HG02588 (cell line): ENCODE measurements around the gene BLM.
A peak's percentile ranks its signal among the peaks of the same experiment; 100 is the strongest.
"Not testable (repeated sequence)": the region's sequence is repeated elsewhere in the genome, so short reads cannot be mapped to it uniquely, and the experiment has no call there.

ENCODE experiments used
- ATAC-seq: cut with Tn5 transposase; IDR thresholded peaks from one replicate; pipeline ENCODE4 v1.9.1; 2021; ENCODE audit warnings: mild to moderate bottlenecking, moderate library complexity; ENCODE audit not compliant: unreplicated experiment

Gene BLM

GRCh38 chr15:90716976-90717821, at the start of gene BLM:
TSS of gene BLM (plus strand) at chr15:90717346. CDS start at chr15:90747393, 30,047 bp downstream.
- ATAC-seq: peak; percentile 97

GRCh38 chr15:90667755-90668345, 49.3 kb upstream of the BLM start:
- not testable (repeated sequence) for ATAC-seq

GRCh38 chr15:90670631-90671030, 46.5 kb upstream of the BLM start:
- ATAC-seq: not testable (repeated sequence)

- no peak for ATAC-seq
These were observed 45.9 kb upstream of the BLM start for GRCh38 chr15:90671216-90671615.

DNA sequence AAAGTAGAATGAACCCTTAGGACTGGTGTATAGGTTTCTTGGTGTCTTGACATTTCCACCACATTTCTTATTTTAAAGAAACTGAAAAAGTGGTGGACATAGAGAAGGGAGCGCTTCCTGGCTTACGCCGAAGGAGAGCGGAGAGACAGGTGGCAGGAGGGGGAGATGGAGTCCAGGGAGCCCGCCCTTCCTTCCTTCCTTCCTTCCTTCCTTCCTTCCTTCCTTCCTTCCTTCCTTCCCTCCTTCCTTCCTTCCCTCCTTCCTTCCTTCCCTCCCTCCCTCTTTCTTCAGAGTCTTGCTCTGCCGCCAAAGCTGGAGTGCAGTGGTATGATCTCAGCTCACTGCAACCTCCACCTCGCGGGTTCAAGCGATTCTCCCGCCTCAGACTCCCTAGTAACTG, 43.8 kb upstream of the BLM start:
- not testable (repeated sequence) for ATAC-seq

GRCh38 chr15:90674476-90674875, 42.7 kb upstream of the BLM start:
- no peak for ATAC-seq

DNA sequence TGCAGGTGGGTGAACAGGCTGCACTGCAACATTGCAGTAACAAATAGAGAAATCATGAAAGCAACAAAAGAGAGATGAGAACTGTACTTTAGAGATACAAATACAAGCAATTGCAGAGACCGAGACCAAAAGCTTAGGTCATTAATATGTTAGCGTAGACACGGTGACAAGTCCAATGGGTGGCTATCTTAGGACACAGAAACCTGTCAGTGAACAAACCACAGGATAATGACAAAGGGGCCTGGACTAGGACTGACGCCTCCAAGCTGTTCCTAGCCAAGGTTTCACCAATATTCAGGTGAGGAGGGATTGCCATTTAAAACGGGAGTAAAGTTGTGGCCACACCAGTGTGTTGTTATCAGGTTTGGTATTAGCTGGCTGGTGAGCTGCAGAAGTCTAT, 41.7 kb upstream of the BLM start:
- ATAC-seq: no peak

GRCh38 chr15:90677807-90678790, 39.0 kb upstream of the BLM start:
- ATAC-seq: no peak

GRCh38 chr15:90679959-90680358, 37.2 kb upstream of the BLM start:
- ATAC-seq: no peak

DNA sequence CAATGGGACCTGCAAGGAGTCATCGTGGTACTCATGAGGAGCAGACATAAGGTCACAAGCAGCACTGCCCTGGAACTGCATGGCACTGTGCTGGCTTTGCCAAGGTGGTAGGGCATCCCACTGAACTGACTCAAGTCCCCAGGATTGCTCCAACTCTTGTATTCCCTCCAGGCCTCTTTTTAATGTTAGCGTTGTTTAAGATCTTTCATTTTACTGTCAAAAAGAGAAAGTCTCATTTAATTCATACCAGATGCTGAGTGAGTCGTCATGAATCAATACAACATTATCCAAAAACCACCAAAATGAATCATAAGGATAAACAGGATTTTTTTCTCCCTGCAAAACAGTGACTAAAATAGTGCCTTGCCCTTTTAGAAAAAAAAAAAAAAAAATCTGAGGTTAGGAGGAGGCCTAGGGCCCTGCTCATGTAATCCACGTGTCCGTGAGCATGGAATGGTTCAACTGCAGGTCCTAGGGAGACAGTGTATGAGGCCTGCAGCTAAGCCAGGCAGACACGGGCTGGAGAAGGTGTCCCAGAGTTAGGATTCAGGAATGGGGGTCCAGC, 36.7 kb upstream of the BLM start:
- ATAC-seq: no peak

DNA sequence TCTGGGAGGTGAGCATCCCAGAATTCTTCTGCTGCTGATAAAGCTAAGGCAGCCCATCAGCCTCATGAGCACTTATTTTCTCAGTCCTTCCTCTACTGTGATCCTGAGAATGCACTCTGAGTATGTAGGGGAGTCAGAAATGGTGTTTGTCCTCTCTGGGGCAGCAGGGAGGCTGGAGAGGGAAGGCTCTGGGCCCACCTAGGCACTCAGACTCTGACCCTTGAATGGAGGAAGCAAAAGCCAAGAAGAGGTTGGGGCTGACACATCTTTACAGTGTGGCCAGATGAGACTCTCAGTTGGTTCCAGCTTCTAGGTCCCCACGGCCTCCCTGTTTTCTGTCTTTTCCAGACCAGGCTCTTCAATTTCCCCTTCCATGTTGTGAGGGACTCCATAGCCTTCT, 36.1 kb upstream of the BLM start:
- no peak for ATAC-seq

DNA sequence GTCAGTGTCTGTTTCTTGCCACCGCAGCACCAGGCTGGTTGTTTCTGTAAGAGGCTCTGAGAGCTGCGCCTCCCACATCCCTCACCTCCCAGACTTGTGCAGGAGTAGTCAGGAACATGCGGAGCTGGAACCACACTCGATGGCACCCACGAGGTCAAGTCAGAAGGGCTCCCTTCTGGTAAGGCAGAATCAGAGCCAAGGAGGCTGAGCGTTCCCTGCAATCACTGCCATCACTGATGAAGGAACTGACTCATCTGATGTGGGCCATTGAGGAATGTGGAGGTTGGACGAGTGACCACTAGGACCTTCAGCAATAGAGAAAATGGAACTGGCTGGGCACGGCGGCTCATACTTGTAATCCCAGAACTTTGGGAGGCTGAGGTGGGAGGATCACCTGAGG, 35.7 kb upstream of the BLM start:
- no peak for ATAC-seq

DNA sequence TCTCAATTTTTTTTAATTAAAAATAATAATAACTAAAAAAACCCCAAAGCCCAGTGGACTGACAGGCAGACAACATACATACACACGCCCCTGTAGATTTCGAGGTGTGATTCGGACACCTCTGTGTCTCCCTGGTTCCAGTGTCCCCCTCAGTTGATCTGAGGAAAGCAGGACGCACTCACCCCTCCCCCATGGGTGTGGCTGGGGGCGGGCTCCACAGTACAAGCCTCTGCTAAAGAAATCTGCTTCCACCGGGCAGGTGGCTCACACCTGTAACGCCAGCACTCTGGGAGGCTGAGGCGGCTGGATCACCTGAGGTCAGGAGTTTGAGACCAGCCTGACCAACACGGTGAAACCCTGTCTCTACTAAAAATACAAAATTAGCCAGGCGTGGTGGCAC, 33.8 kb upstream of the BLM start:
- ATAC-seq: no peak

DNA sequence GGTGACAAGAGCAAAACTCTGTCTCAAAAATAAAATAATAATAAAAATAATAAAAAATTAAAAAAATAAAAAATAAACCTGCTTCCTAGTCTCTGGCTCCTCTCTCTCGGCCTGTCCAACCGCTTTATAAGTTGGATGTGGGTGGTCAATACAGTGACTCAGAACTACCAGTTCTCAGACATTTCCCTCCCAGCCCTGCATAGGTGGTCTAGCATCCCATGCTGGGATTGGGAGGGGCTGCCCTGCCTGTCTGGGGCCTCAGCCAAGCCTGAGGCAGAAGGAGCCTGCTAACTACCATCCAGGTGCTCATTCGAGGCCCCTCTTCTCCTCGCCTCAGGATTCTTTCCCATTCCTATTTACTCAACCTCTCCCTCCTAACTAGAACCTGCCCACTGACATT, 33.3 kb upstream of the BLM start:
- ATAC-seq: no peak

GRCh38 chr15:90684281-90684680, 32.9 kb upstream of the BLM start:
- ATAC-seq: no peak

DNA sequence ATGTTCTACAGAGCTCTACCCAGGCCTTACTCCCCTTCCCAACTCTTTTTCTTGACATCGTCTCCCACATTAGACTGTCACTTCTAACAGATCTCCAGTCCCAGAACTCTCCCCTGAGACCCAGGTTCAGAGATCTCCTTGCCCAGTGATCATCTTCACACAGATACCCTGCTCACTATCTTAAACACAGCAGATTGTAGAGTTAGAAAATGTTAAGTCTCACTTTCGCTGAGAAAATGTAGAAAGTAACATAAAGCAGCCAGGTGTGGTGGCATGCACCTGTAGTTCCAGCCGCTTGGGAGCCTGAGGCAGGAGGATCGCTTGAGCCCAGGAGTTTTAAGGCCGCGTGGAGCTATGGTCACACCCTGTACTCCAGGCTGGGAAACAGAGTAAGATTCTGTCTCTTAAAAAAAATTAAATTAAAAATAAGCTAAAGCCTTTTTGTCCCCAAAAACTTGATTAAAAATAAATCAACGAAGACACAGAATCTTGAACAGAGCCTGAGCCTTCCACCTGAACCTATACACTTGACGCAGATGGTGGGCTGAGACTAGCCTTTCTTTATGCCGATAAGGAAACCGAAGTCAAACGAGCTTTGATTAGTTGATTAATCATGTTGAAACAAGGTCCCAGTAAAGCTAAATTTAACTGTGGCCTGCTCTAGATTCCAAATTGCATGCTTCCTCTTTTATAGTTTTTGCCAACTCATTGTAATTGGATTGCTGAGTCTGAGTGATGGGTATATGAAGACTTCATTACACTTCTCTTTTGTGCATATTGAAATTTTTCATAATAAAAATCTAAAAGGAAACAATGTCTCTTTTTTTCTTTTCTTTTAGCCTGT, 31.3 kb upstream of the BLM start:
- peak; percentile 16 for ATAC-seq

DNA sequence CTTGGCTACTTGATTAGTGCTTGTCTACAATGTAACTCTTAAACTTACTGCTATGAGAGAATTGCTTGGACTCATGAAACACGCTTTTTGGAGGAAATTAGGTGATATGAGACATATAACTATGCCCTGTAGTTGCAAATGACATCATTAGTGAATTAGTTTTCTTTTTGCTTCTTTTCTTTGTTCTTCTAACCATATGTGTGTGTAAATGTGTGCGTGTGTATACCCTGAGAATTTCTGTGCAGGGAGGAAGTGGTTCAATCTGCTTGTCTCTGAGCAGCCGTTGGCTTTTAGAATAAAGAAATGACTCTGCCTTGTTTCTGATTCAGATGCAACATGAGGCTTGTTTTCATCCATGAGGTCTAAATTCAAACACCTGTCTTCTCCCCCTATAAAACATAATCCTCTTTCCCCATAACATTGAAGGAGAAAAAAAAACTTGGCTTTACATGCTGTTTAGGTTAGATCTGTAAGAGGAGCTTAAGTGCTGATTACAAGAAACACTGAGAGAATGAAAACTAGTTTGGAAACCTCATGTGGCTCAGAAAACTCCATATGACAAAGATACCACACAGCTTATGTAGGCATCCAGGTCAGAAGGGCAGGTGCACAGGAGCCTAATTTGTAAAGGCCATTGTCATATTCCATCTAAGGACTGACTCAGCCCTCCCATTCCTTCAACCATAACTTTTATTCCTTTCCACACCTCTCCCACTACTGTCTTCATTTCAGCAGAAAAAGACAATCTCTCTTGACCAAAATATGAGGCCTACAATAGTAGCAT, 30.5 kb upstream of the BLM start:
- ATAC-seq: peak; percentile 73

DNA sequence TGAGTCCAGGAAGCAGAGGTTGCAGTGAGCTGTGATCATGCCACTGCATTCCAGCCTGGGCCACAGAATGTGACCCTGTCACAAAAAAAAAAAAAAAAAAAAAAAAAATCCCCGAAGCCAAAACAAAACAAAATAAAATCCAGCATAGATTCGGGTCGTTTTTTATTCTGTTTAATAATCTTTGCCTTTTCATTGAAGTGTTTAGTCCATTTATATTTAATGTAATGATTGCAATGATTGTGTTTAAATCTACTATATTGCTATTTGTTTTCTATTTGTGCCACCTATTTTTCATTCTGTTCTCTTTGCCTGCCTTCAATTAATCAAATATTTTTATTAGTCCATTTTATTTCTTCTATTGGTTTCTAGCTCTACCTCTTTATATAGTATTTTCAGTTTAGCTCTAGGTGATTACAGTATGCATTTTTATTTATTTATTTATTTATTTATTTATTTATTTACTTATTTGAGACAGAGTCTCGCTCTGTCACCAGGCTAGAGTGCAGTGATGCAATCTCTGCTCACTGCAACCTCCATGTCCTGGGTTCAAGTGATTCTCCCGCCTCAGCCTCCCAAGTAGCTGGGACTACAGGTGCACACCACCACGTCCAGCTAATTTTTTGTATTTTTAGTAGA, 27.7 kb upstream of the BLM start:
- ATAC-seq: not testable (repeated sequence)

GRCh38 chr15:90690585-90690984, 26.6 kb upstream of the BLM start:
- no peak for ATAC-seq
